K562 (cell line): ENCODE data around the gene FES. TPM values are rescaled to one million over a fixed set of nuclear protein-coding genes. Genes with fewer than 3 reads are reported as not detected.

Experiments
- SIN3A ChIP-seq, 2 experiments: fragments of 150-350 bp in 1 of 2; IDR thresholded peaks; 2 replicates each; pipeline ENCODE4 v1.6.1; 2011 to 2016; ENCODE audit warnings: borderline replicate concordance in 2 of 2, low read depth in 2 of 2, low read length in 2 of 2, mild to moderate bottlenecking in 2 of 2, moderate library complexity in 2 of 2; ENCODE audit not compliant: control insufficient read depth in 1 of 2
- STAT5A ChIP-seq: IDR thresholded peaks from 2 replicates; pipeline ENCODE4 v1.6.1; 2012; ENCODE audit warnings: low read length, inconsistent platforms, borderline replicate concordance
- ZNF444 ChIP-seq: fragments of 250-450 bp; sonication (Bioruptor Pico); IDR thresholded peaks from 2 replicates; pipeline ENCODE4 v1.4.0; 2020; ENCODE audit warnings: mild to moderate bottlenecking, moderate library complexity
- polyA plus RNA-seq, 8 experiments: library from polyadenylated mRNA; depleted of rRNA in 4 of 8; stranded (reverse) in 5 of 8; unstranded in 3 of 8; fragments of >200 nt; fragmentation: Nextera tagmentation in 2 of 8; fragmentation: Illumina TruSeq in 1 of 8; extraction: Ambion mirVana in 2 of 8; extraction: Trizol in 1 of 8; gene quantifications; 2 replicates each; pipeline versions ENCODE4 v1.2.1 to v1.2.3, GENCODE V29; 2011 to 2014; ENCODE audit warnings: inconsistent platforms in 1 of 8, missing spikeins in 1 of 8
- total RNA-seq, 7 experiments: library from RNA; depleted of rRNA in 6 of 7; stranded (reverse); fragments of >200 nt in 6 of 7; fragmentation: Illumina TruSeq in 2 of 7; extraction: Trizol in 2 of 7; gene quantifications; 2 replicates each; pipeline versions ENCODE4 v1.2.1 to v1.2.3, GENCODE V29; 2011 to 2021; ENCODE audit warnings: low replicate concordance in 1 of 7
- TF ChIP-seq, protein P1 (sequence below): fragments of 450-650 bp; IDR thresholded peaks from 2 replicates; pipeline ENCODE4 v1.6.1; 2017; ENCODE audit warnings: antibody characterized with exemption, mild to moderate bottlenecking

FES gene
- total and polyA plus RNA-seq, 9 of the 15 experiments (the other 6 are each of a cell fraction or from before 2014, with no cell fraction given), result 0.38 to 2.6 (median 0.82) TPM

- TF ChIP-seq, protein P1, sequence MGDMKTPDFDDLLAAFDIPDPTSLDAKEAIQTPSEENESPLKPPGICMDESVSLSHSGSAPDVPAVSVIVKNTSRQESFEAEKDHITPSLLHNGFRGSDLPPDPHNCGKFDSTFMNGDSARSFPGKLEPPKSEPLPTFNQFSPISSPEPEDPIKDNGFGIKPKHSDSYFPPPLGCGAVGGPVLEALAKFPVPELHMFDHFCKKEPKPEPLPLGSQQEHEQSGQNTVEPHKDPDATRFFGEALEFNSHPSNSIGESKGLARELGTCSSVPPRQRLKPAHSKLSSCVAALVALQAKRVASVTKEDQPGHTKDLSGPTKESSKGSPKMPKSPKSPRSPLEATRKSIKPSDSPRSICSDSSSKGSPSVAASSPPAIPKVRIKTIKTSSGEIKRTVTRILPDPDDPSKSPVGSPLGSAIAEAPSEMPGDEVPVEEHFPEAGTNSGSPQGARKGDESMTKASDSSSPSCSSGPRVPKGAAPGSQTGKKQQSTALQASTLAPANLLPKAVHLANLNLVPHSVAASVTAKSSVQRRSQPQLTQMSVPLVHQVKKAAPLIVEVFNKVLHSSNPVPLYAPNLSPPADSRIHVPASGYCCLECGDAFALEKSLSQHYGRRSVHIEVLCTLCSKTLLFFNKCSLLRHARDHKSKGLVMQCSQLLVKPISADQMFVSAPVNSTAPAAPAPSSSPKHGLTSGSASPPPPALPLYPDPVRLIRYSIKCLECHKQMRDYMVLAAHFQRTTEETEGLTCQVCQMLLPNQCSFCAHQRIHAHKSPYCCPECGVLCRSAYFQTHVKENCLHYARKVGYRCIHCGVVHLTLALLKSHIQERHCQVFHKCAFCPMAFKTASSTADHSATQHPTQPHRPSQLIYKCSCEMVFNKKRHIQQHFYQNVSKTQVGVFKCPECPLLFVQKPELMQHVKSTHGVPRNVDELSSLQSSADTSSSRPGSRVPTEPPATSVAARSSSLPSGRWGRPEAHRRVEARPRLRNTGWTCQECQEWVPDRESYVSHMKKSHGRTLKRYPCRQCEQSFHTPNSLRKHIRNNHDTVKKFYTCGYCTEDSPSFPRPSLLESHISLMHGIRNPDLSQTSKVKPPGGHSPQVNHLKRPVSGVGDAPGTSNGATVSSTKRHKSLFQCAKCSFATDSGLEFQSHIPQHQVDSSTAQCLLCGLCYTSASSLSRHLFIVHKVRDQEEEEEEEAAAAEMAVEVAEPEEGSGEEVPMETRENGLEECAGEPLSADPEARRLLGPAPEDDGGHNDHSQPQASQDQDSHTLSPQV, result peak; percentile 38; the same call in 1 of the 2 replicates
- TF ChIP-seq STAT5A (0 out of 2 replicates have a peak, but pooled peaks have one; percentile 4), ZNF444 (no peak), SIN3A (IDR thresholded peaks at IDR 0.05; ENCODE audit: borderline replicate concordance in 2 of 2, control insufficient read depth in 1 of 2, low read depth in 2 of 2, low read length in 2 of 2) (peak; percentile 39 to 44; a peak in 2 of 4 replicates)
Measured at GRCh38 chr15:90903733-90904536, 19.6 kb downstream of the FES start (continued).
